ENCODE measurements around the gene TTLL11. TPM values are rescaled to one million over a fixed set of nuclear protein-coding genes. Genes with fewer than 3 reads are reported as not detected.

TTLL11 gene
- total and polyA plus RNA-seq, 4 donors, result 3.6 to 7.8 (median 5.9) TPM

- 91 to 92% methylated on average over 10 of the region's 10 CpGs for WGBS, 2 donors
- Histone ChIP-seq H3K36me3 (ENCODE audit: control insufficient read depth in 4 of 4, insufficient read depth in 4 of 4, low read length in 4 of 4) (no peaks in the 10 kb centered on the region), H3K9me3 (ENCODE audit: control insufficient read depth in 4 of 4, insufficient read depth in 3 of 4, low read length in 3 of 4) (peaks cover 0 to 2% (median 0%) of the 10 kb centered on the region in 4 donors), H3K27me3 (ENCODE audit: control insufficient read depth in 3 of 3, insufficient read depth in 3 of 3, low read length in 2 of 3) (no peaks in the 10 kb centered on the region), H3K4me3 (no peak overlapping the region), H3K9ac (ENCODE audit: insufficient read depth in 1 of 2, low read length in 2 of 2) (no peak overlapping the region), H3K27ac (ENCODE audit: low read depth in 1 of 2, low read length in 1 of 2) (no peak overlapping the region), H3K4me1 (ENCODE audit: control insufficient read depth in 5 of 5, insufficient read depth in 5 of 5, low read length in 5 of 5) (no peaks in the 10 kb centered on the region)
- DNase-seq (no peak), ATAC-seq (ENCODE audit: insufficient read depth, low FRiP score) (no peak)
- TF ChIP-seq CTCF (IDR thresholded peaks at IDR 0.05; ENCODE audit: control extremely low read depth, extremely low read depth), result no peak
These were observed 23.5 kb upstream of the TTLL11 start for GRCh38 chr9:122116448-122117173.

- H3K36me3 ChIP-seq (ENCODE audit: control insufficient read depth in 4 of 4, insufficient read depth in 4 of 4, low read length in 4 of 4), result no peaks in the 10 kb centered on the region
- no peak overlapping the region for H3K9ac ChIP-seq (ENCODE audit: insufficient read depth in 1 of 2, low read length in 2 of 2)
- 73 to 88% methylated on average over 4 of the region's 4 CpGs for WGBS, 2 donors
- ATAC-seq (ENCODE audit: insufficient read depth, low FRiP score) (no peak), DNase-seq (no peak)
- TF ChIP-seq CTCF (IDR thresholded peaks at IDR 0.05; ENCODE audit: control extremely low read depth, extremely low read depth), result no peak
- no peak overlapping the region for H3K27ac ChIP-seq (ENCODE audit: low read depth in 1 of 2, low read length in 1 of 2)
- H3K4me1 ChIP-seq (ENCODE audit: control insufficient read depth in 5 of 5, insufficient read depth in 5 of 5, low read length in 5 of 5), result no peaks in the 10 kb centered on the region
- H3K4me3 ChIP-seq, result no peak overlapping the region
- H3K9me3 ChIP-seq (ENCODE audit: control insufficient read depth in 4 of 4, insufficient read depth in 3 of 4, low read length in 3 of 4), result peaks cover 0 to 2% (median 0%) of the 10 kb centered on the region in 4 donors
- H3K27me3 ChIP-seq (ENCODE audit: control insufficient read depth in 3 of 3, insufficient read depth in 3 of 3, low read length in 2 of 3), result no peaks in the 10 kb centered on the region
These were observed 22.9 kb upstream of the TTLL11 start for GRCh38 chr9:122116040-122116439.

GRCh38 chr9:122115176-122116035 lies 22.3 kb upstream of the TTLL11 start:
- Histone ChIP-seq H3K4me1 (ENCODE audit: control insufficient read depth in 5 of 5, insufficient read depth in 5 of 5, low read length in 5 of 5) (no peaks in the 10 kb centered on the region), H3K27ac (ENCODE audit: low read depth in 1 of 2, low read length in 1 of 2) (no peak overlapping the region), H3K9me3 (ENCODE audit: control insufficient read depth in 4 of 4, insufficient read depth in 3 of 4, low read length in 3 of 4) (peaks cover 0 to 2% (median 0%) of the 10 kb centered on the region in 4 donors), H3K9ac (ENCODE audit: insufficient read depth in 1 of 2, low read length in 2 of 2) (no peak overlapping the region), H3K27me3 (ENCODE audit: control insufficient read depth in 3 of 3, insufficient read depth in 3 of 3, low read length in 2 of 3) (no peaks in the 10 kb centered on the region), H3K4me3 (no peak overlapping the region), H3K36me3 (ENCODE audit: control insufficient read depth in 4 of 4, insufficient read depth in 4 of 4, low read length in 4 of 4) (no peaks in the 10 kb centered on the region)
- no peak for TF ChIP-seq CTCF (IDR thresholded peaks at IDR 0.05; ENCODE audit: control extremely low read depth, extremely low read depth)
- ATAC-seq (ENCODE audit: insufficient read depth, low FRiP score) (no peak), DNase-seq (no peak)
- WGBS, 2 donors, result 79 to 87% methylated on average over 12 of the region's 12 CpGs
